ENCODE results near the gene GNGT2. TPM values are rescaled to one million over a fixed set of nuclear protein-coding genes. Genes with fewer than 3 reads are reported as not detected.
"Not testable (repeated sequence)": the region's sequence is repeated elsewhere in the genome, so short reads cannot be mapped to it uniquely, and the experiment has no call there.

The GNGT2 gene
- total RNA-seq, 1 donor from 2014 or later: not detected

DNA sequence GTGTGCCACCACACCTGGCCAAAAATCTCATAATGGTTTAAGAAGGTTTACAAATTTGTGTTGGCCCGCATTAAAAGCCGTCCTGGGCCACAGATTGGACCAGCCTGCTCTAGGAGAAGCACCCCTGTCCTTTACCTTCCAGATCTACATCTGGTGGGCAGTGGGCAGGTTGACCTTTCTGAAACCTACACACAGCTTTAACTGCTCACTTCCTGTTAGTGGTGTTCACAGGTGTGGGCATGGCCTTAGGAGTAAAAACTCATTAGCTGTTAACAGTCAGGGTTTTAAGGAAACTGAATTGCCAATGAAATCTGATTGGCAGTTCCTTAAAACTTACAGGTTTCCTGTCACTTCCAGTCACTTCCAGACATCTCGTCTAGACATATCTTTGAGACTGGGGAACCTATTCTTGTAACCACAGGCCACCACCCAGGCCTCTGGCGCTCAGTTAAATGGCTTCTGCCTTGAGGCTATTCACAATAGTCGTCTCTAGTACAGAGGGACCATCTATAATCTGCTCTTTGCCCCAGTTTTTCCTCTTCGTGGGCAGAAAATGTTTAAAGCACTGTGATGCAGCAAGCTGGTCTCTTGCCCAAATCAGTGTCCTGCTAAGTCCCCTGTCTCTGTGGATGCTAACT is 29.3 kb downstream of the GNGT2 start:
- H3K36me3 Mint-ChIP-seq: no peaks in the 10 kb centered on the region
- no peak for DNase-seq (ENCODE audit: low spot score)
- H4K20me1 ChIP-seq (ENCODE audit: low read depth): no peaks in the 10 kb centered on the region

GRCh38 chr17:49180303-49180702 is 30.1 kb downstream of the GNGT2 start:
- no peak overlapping the region for H3K27ac Mint-ChIP-seq

More for the DNA sequence above, 29.3 kb downstream of the GNGT2 start:
- Histone ChIP-seq H3F3A (ENCODE audit: low read depth) (no peaks in the 10 kb centered on the region), H3K9me3 (ENCODE audit: low read depth) (peaks cover 4% of the 10 kb centered on the region), H3K27ac (no peak overlapping the region), H3K4me3 (no peak overlapping the region), H3K27me3 (no peaks in the 10 kb centered on the region), H3K36me3 (no peaks in the 10 kb centered on the region), H2AFZ (replicated peaks) (no peak overlapping the region), H3K79me2 (ENCODE audit: low read depth) (no peaks in the 10 kb centered on the region), H3K9ac (no peak overlapping the region), H3K4me2 (no peak overlapping the region), H3K4me1 (no peaks in the 10 kb centered on the region)
- peaks cover 8% of the 10 kb centered on the region for H3K27me3 Mint-ChIP-seq (ENCODE audit: insufficient read depth, low read depth)
- no peak overlapping the region for H3K4me3 Mint-ChIP-seq
- TF ChIP-seq EZH2 (IDR thresholded peaks at IDR 0.05): no peak
- no peak for TF ChIP-seq CTCF (IDR thresholded peaks at IDR 0.05)
- no peak for TF ChIP-seq EZH2phosphoT487 (IDR thresholded peaks at IDR 0.05)
- H3K9me3 Mint-ChIP-seq: peaks cover 39% of the 10 kb centered on the region
- no peaks in the 10 kb centered on the region for H3K4me1 Mint-ChIP-seq
- H3K27ac Mint-ChIP-seq: no peak overlapping the region

DNA sequence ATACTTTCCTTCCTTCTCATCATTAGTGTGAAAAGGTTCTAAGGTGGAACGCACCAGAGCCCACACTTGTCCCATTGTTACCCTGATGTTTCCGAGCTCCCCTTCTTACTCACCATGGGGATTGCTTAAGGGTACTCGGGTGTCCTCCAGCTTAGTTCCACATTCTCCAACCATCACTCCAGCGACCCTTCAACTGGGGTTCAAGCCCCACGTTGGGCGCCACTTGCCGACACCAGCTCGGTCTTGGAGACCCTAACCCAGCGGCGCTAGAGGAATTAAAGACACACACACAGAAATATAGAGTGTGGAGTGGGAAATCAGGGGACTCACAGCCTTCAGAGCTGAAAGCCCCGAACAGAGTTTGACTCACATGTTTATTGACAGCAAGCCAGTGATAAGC is 34.4 kb downstream of the GNGT2 start:
- DNase-seq (ENCODE audit: low spot score); H3K9ac ChIP-seq; H3K4me1 Mint-ChIP-seq; H3K27ac Mint-ChIP-seq; H4K20me1 ChIP-seq (ENCODE audit: low read depth); H3K9me3 ChIP-seq (ENCODE audit: low read depth); H3F3A ChIP-seq (ENCODE audit: low read depth); H3K27me3 Mint-ChIP-seq (ENCODE audit: insufficient read depth, low read depth); H3K4me3 Mint-ChIP-seq; H3K4me3 ChIP-seq; H3K36me3 ChIP-seq; H3K36me3 Mint-ChIP-seq; H3K79me2 ChIP-seq (ENCODE audit: low read depth); H3K4me2 ChIP-seq; H2AFZ ChIP-seq (replicated peaks); H3K27me3 ChIP-seq; H3K4me1 ChIP-seq; H3K27ac ChIP-seq: not testable (repeated sequence)
- peaks cover 33% of the 10 kb centered on the region for H3K9me3 Mint-ChIP-seq

More at GRCh38 chr17:49180303-49180702, 30.1 kb downstream of the GNGT2 start:
- peaks cover 39% of the 10 kb centered on the region for H3K9me3 Mint-ChIP-seq
- H4K20me1 ChIP-seq (ENCODE audit: low read depth): no peaks in the 10 kb centered on the region
- H3K36me3 ChIP-seq: no peaks in the 10 kb centered on the region
- H2AFZ ChIP-seq (replicated peaks): no peak overlapping the region
- H3K36me3 Mint-ChIP-seq: no peaks in the 10 kb centered on the region
- no peaks in the 10 kb centered on the region for H3K79me2 ChIP-seq (ENCODE audit: low read depth)
- peaks cover 6% of the 10 kb centered on the region for H3K27me3 Mint-ChIP-seq (ENCODE audit: insufficient read depth, low read depth)
- no peak overlapping the region for H3K4me2 ChIP-seq
- no peaks in the 10 kb centered on the region for H3K27me3 ChIP-seq
- H3K4me3 ChIP-seq: no peak overlapping the region
- TF ChIP-seq CTCF (IDR thresholded peaks at IDR 0.05) (peak; percentile 87), EZH2phosphoT487 (IDR thresholded peaks at IDR 0.05) (no peak)
- no peak overlapping the region for H3K4me3 Mint-ChIP-seq
- H3K9me3 ChIP-seq (ENCODE audit: low read depth): peaks cover 10% of the 10 kb centered on the region
- H3K27ac ChIP-seq: no peak overlapping the region
- no peaks in the 10 kb centered on the region for H3K4me1 ChIP-seq
- no peaks in the 10 kb centered on the region for H3F3A ChIP-seq (ENCODE audit: low read depth)
- no peaks in the 10 kb centered on the region for H3K4me1 Mint-ChIP-seq
- DNase-seq (ENCODE audit: low spot score): peak; percentile 66
- no peak overlapping the region for H3K9ac ChIP-seq

DNA sequence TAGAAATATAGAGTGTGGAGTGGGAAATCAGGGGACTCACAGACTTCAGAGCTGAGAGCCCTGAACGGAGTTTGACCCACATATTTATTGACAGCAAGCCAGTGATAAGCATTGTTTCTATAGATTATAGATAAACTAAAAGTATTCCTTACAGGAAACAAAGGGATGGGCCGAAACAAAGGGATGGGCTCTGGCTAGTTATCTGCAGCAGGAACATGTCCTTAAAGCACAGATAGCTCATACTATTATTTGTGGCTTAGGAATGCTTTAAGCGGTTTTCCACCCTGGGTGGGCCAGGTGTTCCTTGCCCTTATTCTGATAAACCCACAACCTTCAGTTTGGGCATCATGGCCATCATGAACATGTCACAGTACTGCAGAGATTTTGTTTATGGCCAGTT is 39.7 kb downstream of the GNGT2 start:
- H4K20me1 ChIP-seq (ENCODE audit: low read depth); H3K4me1 Mint-ChIP-seq; H3K36me3 ChIP-seq; H3K36me3 Mint-ChIP-seq; H3K27me3 Mint-ChIP-seq (ENCODE audit: insufficient read depth, low read depth); H3K4me1 ChIP-seq; H3K79me2 ChIP-seq (ENCODE audit: low read depth); H3K9me3 ChIP-seq (ENCODE audit: low read depth); H3K4me3 Mint-ChIP-seq; H3K9ac ChIP-seq; H3F3A ChIP-seq (ENCODE audit: low read depth); H3K27ac ChIP-seq; H3K4me3 ChIP-seq; H3K27me3 ChIP-seq; H3K4me2 ChIP-seq; H3K27ac Mint-ChIP-seq; DNase-seq (ENCODE audit: low spot score); H2AFZ ChIP-seq (replicated peaks): not testable (repeated sequence)
- H3K9me3 Mint-ChIP-seq: peaks cover 17% of the 10 kb centered on the region

Measured in neural progenitor cell (in vitro differentiated cells).